NCI-H1092 treated with DMSO at 0.1 percent for 48 hours (cell line): ENCODE measurements around the gene MUC12.
"Not testable (repeated sequence)": the region's sequence is repeated elsewhere in the genome, so short reads cannot be mapped to it uniquely, and the experiment has no call there.

Experiments
- DNase-seq: peaks from one replicate; lab custom pipeline; 2025; lab: John Stamatoyannopoulos, UW

MUC12 gene, protein sequence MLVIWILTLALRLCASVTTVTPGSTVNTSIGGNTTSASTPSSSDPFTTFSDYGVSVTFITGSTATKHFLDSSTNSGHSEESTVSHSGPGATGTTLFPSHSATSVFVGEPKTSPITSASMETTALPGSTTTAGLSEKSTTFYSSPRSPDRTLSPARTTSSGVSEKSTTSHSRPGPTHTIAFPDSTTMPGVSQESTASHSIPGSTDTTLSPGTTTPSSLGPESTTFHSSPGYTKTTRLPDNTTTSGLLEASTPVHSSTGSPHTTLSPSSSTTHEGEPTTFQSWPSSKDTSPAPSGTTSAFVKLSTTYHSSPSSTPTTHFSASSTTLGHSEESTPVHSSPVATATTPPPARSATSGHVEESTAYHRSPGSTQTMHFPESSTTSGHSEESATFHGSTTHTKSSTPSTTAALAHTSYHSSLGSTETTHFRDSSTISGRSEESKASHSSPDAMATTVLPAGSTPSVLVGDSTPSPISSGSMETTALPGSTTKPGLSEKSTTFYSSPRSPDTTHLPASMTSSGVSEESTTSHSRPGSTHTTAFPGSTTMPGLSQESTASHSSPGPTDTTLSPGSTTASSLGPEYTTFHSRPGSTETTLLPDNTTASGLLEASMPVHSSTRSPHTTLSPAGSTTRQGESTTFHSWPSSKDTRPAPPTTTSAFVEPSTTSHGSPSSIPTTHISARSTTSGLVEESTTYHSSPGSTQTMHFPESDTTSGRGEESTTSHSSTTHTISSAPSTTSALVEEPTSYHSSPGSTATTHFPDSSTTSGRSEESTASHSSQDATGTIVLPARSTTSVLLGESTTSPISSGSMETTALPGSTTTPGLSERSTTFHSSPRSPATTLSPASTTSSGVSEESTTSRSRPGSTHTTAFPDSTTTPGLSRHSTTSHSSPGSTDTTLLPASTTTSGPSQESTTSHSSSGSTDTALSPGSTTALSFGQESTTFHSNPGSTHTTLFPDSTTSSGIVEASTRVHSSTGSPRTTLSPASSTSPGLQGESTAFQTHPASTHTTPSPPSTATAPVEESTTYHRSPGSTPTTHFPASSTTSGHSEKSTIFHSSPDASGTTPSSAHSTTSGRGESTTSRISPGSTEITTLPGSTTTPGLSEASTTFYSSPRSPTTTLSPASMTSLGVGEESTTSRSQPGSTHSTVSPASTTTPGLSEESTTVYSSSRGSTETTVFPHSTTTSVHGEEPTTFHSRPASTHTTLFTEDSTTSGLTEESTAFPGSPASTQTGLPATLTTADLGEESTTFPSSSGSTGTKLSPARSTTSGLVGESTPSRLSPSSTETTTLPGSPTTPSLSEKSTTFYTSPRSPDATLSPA (N-terminal part only)

DNA sequence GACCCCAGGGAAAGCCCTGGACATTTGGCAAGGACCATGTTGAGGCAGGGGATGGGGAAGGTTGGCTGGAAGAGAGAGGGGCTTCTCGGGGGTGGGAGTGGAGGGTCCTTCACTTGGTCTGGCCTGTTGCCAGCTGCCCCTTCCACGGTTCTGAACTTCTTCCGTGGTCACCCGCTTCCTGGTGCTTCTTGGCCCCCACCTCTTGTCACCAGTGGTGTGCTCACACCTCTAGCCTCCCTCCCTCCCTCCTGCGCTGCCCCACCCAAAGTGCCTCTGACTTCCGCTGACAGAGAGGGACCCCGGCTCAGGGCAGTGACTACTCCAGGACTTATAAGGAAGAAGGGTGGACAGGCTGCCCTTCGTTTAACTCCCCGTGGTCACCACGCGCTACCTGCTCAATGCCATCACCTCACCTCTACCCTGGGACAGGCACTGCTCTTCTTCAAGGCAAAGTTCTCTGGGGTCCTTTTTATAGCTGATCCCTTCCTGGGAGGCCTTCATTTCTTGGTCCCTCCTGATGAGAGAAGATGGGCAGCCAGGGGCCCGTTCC is at the start of gene MUC12:
MUC12 (plus strand) TSS at position 500 of the 550 bp plus-strand sequence. CDS start 58 bp downstream, outside the sequence.
- DNase-seq, result no peak

DNA sequence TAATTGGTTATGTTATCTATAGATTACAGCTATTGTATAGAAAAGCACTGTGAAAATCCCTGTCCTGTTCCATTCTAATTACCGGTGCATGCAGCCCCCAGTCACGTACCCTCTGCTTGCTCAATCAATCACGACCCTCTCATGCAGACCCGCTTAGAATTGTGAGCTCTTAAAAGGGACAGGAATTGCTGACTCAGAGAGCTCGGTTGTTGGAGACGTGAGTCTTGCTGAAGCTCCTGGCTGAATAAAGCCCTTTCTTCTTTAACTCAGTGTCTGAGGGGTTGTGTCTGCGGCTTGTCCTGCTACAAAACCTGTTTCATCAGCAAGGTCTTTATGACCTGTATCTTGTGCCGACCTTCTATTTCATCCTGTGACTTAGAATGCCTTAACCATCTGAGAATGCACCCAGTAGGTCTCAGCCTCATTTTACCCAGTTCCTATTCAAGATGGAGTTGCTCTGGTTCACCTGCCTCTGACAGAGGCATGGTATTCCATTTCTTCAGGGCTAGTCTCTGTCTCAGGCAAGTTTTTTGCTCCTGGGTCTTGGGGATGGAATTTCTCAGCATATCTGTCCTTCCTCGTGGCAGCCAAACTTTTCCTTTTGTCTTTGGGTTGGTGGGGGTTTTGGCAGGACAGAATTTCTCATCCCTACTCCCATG is 49.5 kb upstream of the MUC12 start:
- not testable (repeated sequence) for DNase-seq

DNA sequence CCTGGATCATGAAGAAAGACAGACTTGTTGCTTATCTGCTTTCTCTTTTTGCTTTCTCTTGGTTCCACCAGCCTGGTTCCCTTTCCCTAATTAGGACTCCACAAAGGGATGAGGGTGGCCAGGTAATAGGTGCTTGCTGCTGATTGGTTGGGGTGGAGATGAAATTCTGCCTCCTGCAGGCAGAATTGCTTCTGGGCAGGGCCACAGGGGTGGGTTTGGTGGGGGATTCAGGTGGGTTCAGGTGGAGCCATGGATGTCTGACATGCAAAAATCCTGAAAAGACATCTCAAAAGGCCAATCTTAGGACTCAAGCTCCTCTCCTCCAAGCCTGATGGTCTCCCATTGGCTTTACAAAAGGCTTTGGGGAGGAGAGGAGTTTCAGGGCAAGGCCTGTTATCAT is 48.3 kb upstream of the MUC12 start:
- DNase-seq, result no peak

DNA sequence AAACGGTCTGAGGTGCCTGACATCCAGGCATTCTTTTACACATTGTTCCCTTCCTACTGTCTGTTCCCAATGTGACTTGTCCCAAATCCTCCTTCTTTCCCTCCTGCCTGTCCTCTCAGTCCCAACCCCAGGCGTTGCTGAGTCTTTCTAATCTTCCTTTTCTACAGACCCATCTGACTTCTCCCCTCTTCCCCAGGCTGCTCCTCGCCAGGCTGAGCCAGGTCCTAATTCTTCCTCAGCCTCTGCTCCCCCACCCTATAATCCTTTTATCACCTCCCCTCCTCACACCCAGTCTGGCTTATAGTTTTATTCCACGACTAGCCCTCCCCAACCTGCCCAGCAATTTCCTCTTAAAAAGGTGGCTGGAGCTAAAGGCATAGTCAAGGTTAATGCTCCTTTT is 45.7 kb upstream of the MUC12 start:
- DNase-seq, result not testable (repeated sequence)

DNA sequence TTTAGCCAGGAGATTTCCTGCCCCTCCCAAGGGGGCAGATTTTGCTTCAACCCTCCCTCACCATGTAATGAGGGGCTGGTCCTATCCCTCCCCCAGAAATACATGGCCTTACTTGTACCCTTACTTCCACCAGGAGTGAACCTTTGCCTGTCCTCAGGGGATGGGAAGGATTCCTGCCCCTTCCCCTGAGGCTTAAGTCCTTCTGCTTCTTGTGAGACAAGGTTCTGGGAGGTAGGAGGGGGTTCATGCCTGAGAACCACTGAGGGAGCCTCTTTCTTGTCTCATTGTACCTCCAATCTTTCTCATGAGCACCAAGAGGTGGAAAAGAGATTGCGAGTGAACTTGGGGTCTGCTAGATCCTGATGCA is 39.6 kb upstream of the MUC12 start:
- no peak for DNase-seq

DNA sequence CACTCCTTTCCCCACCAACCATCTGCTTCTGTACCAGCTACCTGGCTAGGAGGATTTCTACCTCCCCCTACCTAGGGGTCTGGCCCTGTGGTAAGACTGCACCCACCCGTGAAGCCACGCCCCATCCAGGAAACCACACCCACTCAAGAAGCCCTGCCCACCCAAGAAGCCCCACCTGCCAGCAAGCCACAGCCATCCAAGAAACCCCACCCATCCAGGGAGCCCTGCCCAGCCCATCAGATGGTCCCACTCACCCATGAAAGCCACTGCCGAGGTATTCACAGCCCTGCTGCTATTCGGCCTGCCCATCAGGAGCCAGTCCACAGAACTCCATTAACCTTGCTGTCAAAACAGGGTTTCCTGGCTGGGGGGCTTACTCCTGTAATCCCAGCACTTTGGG is 35.6 kb upstream of the MUC12 start:
- no peak for DNase-seq

DNA sequence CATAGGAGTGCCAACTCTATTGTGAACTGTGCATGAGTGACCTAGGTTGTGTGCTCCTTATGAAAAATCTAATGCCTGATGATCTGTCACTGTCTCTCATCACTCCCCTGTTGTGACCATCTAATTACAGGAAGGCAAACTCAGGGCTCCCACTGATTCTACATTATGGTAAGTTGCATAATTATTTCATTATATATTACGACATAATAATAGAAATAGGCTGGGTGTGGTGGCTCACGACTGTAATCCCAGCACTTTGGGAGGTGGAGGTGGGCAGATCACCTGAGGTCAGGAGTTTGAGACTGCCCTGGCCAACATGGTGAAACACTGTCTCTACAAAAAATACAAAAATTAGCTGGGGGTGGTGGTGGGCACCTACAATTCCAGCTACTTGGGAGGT is 34.0 kb upstream of the MUC12 start:
- DNase-seq, result not testable (repeated sequence)

DNA sequence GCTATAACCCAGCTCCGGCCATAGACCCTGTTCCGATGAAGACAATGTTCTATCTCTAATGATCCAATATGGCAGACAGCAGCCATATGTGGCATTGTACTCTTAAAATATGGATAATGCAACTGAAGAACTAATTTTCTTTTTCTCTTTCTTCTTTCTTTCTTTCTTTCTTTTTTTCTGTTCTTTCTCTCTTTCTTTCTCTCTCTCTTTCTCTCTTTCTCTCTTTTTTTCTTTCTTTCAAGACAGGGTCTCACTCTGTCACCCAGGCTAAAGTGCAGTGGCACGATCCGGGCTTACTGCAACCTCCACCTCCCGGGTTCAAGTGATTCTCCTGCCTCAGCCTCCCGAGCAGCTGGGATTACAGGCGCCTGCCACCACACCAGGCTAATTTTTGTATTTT is 33.2 kb upstream of the MUC12 start:
- DNase-seq, result not testable (repeated sequence)

DNA sequence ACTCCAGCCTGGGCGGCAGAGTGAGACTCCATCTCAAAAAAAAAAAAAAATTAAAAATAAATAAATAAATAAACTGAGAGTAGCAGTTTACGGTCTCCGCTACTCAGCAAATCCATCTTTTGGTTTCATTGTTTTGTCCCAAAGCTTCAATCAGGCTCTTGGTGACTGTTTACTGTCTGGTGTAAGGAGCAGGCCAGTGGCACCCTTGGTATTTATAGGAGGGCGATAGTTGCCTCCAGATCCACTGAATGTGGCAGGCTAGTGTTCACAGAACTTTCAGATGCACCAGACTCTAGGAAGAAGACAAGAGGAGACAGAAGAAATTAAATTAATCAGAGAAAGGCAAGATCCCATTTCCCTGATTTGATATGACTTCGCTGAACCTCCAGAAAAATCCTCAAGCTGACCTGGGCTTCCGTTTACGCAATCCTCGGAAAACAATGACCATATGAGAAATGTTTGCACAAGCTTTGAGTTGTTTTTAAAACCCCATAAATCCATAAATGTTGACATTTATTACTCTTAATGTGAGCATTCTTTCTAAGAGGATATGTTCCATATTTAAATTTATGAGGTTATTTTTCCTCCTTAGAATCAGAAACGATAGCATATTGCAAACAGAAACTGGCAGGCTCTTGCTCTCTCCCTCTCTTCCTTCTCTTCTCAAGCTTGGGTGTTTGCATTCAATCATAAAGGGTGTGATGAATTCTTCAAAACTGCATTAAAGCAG is 27.2 kb upstream of the MUC12 start:
- no peak for DNase-seq

DNA sequence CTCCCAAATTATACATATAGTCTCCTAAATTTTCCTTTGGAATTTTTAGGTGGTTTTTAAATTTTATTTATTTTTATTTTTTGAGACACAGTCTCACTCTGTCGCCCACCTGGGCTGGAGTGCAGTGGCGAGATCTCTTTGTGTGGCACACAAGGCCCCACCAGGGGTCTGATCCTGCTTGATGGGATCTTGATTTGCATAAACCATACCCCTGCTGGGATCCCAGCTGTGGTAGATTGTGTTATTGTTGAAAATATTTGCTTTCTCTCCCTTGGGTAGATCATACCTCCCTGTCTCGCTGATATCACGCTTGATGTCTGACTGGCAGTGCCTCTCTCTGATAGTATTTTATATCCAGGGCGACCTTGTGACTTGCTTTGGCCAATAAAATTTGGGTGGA is 25.7 kb upstream of the MUC12 start:
- no peak for DNase-seq

DNA sequence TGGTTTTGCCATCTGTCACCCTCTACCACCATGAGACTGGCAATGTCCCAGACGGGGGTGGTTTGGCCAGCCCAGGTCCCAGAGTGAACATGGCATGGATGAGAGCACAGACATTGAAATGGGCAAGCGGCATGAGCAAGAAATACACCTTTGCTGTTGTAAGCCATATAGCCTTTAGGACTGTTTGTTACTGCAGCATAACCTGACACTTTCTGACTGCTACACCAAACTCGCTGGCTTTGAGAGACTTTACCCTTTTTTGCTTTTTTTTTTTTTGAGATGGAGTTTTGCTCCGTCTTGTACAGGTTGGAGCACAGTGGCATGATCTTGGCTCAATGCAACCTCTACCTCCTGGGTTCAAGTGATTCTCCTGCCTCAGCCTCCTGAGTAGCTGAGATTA is 25.2 kb upstream of the MUC12 start:
- DNase-seq, result no peak

DNA sequence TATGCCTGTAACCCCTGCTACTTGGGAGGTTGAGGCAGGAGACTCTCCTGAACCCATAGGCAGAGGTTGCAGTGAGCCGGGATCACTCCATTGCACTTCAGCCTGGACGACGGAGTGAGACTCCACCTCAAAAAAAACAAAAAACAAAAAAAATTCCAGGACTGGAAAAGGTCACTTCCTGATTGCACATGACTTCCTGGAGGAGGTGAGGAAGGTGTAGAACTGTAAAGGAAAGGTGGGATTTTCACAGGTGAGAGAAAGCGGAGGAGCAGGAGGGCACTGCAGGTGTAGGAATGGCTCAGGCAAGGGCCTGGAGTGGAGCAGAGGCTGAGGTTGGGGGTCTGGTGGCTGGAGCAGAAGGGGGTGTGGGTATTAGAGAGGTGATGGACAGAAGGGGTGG is 23.3 kb upstream of the MUC12 start:
- no peak for DNase-seq

DNA sequence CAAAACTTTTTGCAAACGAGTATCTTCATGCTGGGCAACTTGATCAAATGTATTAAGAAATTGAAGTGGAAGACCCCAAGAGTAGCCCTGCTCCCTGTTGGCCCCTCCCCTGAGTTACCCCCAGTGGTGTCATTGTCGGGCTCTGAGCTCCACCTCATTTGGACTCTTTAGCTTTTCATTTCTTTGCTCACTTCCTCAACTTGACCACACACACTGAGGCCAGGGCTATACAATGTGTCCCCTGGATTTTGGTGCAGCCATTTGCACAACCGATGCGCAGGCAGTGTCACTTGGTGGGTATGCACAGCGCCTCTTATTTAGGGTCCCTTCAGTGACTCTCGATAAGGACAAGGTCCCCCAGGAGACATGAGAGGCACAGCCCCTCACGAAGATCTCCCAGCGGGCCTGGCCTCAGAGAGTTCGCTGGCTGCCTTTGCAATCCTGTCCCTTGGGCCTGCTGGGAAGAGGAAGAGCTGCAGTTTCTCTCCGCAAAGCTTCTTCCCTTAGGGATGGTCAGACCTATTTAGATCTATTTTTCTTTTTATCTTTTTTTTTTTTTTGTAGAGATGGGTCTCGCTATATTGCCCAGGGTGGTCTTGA is 22.5 kb upstream of the MUC12 start:
- no peak for DNase-seq

DNA sequence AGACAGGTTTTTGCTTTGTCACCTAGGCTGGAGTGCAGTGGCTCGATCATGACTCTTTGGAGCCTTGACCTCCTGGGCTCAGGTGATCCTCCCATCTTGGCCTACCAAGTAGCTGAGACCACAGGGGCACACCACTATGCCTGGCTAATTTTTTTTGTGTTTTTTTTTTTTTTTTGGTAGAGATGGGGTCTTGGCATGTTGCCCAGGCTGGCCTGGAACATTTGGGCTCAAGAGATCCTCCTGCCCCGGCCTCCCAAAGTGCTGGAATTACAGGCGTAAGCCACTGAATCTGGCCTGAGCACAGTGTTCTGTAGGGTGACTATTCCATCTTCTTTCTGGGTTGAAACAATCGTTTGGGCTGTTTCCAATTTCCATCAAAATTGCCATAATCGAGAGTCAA is 21.6 kb upstream of the MUC12 start:
- no peak for DNase-seq

DNA sequence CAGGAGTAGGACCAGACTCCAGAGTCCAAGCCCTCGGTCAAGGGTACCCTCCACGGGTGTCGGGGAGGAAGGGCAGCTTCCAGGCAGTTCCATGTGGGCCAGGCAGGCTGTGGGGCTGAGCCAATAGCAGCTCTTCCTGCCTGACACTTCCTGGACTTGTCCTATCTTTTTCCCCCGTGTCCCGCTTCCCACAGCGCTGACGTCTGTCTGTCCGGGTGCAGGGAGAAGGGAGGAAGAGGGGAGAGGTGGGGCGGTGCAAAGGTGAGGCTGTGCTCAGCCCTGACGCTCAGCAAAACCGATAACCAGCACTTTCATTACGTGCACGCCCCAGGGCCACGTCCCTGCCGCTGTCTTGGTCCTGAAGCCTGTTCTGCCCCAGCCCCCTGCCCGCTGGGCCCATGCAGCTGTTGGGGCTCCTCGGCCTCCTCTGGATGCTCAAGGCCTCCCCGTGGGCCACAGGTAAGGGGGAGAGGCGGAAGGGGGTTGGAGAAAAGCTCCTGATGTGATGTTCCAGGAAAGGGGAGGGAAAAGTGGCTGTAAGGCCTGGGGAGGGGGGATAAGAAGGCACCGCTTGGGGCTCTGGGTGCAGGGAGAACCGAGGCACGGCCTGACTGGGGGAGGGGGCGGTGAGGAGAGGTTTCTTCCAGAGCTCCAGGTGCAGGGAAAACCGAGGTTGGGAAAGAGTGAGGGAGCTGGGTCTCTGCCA is 20.0 kb upstream of the MUC12 start, which contains the start of gene MUC3A:
MUC3A (plus strand) TSS at position 308 of the 706 bp plus-strand sequence; CDS start at position 399, 91 bp downstream.
- DNase-seq, result no peak

DNA sequence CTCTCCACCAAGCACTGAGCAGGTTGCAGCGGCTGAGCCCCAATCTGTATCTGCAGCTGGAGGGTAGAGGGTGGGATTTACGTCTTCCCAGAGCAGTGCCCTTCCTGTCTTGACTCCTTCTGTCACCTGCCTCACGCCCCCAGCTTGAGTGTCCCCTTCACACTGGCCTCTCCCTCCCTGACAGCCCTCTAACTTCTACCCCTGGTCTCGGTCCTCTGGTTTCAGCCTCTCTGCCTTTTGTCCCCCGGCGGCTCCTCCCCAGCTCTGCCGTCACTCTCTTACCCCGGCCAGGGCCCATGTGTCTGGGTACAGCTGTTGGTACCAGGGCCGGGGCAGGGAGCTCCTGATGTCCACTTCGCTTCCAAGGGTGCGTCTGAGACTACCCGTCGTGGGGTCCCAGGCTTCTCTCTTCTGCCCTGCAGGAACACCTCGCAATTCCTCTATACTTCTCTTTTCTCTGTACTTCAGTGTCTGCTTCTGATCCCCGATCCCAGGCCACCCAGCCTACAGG is 19.4 kb upstream of the MUC12 start:
- no peak for DNase-seq

DNA sequence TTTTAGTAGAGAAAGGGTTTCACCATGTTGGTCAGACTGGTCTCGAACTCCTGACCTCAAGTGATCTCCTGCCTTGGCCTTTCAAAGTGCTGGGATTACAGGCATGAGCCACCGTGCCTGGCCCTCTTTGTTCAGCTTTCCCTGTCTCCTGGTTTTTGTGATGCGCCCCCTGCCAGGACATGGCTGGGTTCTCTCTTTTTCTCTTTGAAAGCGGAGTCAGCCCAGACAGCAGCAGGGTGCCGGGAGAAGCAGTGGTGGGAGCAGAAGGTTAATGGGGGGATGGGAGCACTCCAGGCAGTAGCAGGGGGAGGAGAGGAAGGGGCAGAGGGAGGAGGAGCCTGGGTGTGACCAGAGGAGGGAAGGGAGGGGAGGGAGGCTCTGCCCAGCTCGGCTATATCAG is 18.2 kb upstream of the MUC12 start:
- DNase-seq, result no peak

DNA sequence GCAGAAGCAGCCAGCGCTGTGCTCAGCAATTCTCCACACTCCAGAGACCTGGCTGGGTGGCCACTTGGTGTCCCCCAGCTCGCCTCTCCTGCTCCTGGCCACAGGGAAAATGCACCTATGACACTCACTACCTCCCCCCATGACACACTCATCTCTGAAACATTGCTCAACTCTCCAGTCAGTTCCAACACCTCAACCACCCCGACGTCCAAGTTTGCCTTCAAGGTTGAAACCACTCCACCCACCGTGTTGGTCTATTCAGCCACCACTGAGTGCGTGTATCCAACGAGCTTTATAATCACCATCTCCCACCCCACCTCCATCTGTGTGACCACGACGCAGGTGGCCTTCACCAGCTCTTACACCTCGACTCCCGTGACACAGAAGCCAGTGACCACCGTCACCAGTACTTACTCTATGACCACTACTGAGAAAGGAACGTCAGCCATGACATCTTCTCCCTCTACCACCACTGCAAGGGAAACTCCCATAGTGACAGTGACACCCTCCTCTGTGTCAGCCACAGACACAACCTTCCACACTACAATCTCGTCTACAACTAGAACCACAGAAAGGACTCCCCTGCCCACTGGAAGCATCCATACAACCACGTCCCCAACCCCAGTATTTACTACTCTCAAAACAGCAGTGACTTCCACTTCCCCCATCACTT is 17.3 kb upstream of the MUC12 start:
- DNase-seq, result no peak

DNA sequence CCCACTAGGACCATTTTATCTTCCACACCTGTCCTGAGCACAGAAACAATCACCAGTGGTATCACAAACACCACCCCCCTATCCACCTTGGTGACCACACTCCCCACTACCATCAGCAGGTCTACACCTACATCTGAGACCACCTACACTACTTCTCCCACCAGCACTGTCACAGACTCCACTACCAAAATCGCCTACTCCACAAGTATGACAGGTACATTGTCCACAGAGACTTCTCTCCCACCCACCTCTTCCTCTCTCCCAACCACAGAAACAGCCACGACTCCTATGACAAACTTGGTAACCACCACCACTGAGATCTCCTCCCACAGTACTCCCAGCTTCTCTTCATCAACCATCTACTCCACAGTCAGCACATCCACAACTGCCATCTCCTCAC is 16.7 kb upstream of the MUC12 start:
- DNase-seq, result no peak
